K562 (cell line): ENCODE results near the gene H2BK1. TPM values are rescaled to one million over a fixed set of nuclear protein-coding genes. Genes with fewer than 3 reads are reported as not detected.

Experiments used
- polyA plus RNA-seq, 8 experiments: library from polyadenylated mRNA; depleted of rRNA in 4 of 8; stranded (reverse) in 5 of 8; unstranded in 3 of 8; fragments of >200 nt; fragmentation: Nextera tagmentation in 2 of 8; fragmentation: Illumina TruSeq in 1 of 8; extraction: Ambion mirVana in 2 of 8; extraction: Trizol in 1 of 8; gene quantifications; 2 replicates each; pipeline versions ENCODE4 v1.2.1 to v1.2.3, GENCODE V29; 2011 to 2014; ENCODE audit warnings: inconsistent platforms in 1 of 8, missing spikeins in 1 of 8
- total RNA-seq, 7 experiments: library from RNA; depleted of rRNA in 6 of 7; stranded (reverse); fragments of >200 nt in 6 of 7; fragmentation: Illumina TruSeq in 2 of 7; extraction: Trizol in 2 of 7; gene quantifications; 2 replicates each; pipeline versions ENCODE4 v1.2.1 to v1.2.3, GENCODE V29; 2011 to 2021; ENCODE audit warnings: low replicate concordance in 1 of 7
- TF ChIP-seq, protein P1 (sequence below): IDR thresholded peaks from 2 replicates; pipeline ENCODE4 v1.6.1; 2011; ENCODE audit warnings: borderline replicate concordance, low read depth, mild to moderate bottlenecking, moderate library complexity, low read length; ENCODE audit not compliant: insufficient read depth, poor library complexity, severe bottlenecking
- TF ChIP-seq, protein P2 (sequence below): fragments of 450-650 bp; IDR thresholded peaks from 2 replicates; pipeline ENCODE4 v1.6.1; 2016; ENCODE audit warnings: mild to moderate bottlenecking, moderate library complexity

The H2BK1 gene
- total and polyA plus RNA-seq, 9 of the 15 experiments (the other 6 are each of a cell fraction or from before 2014, with no cell fraction given), result not detected

DNA sequence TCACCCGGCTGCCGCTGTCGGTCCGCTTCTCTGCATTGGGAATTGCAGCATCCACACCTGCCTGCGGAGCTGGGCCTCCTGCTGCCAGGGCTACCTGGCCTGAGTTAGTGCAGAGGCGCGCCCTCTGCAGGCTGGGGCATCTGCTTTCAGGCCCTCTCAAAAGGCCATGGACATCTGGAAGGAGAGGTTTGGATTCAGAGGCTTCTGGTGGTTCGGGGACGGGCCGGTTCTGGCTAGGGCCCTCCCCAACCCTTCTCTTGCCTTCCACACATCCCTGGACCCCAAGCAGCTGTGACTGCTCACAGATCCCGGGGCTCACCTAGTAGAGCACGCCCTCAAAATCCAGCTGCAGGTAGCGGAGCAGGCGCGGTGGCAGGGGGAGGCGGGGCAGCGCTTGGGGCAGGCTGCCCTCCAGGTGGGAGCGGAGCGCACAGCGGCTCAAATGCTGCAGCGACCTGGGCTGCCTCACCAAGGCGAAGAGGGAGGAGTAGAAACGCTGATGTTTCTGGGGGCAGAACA lies 34.4 kb downstream of the H2BK1 start (continued):
- TF ChIP-seq, protein P1, sequence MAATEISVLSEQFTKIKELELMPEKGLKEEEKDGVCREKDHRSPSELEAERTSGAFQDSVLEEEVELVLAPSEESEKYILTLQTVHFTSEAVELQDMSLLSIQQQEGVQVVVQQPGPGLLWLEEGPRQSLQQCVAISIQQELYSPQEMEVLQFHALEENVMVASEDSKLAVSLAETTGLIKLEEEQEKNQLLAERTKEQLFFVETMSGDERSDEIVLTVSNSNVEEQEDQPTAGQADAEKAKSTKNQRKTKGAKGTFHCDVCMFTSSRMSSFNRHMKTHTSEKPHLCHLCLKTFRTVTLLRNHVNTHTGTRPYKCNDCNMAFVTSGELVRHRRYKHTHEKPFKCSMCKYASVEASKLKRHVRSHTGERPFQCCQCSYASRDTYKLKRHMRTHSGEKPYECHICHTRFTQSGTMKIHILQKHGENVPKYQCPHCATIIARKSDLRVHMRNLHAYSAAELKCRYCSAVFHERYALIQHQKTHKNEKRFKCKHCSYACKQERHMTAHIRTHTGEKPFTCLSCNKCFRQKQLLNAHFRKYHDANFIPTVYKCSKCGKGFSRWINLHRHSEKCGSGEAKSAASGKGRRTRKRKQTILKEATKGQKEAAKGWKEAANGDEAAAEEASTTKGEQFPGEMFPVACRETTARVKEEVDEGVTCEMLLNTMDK, result peak; percentile 26
- TF ChIP-seq, protein P2, sequence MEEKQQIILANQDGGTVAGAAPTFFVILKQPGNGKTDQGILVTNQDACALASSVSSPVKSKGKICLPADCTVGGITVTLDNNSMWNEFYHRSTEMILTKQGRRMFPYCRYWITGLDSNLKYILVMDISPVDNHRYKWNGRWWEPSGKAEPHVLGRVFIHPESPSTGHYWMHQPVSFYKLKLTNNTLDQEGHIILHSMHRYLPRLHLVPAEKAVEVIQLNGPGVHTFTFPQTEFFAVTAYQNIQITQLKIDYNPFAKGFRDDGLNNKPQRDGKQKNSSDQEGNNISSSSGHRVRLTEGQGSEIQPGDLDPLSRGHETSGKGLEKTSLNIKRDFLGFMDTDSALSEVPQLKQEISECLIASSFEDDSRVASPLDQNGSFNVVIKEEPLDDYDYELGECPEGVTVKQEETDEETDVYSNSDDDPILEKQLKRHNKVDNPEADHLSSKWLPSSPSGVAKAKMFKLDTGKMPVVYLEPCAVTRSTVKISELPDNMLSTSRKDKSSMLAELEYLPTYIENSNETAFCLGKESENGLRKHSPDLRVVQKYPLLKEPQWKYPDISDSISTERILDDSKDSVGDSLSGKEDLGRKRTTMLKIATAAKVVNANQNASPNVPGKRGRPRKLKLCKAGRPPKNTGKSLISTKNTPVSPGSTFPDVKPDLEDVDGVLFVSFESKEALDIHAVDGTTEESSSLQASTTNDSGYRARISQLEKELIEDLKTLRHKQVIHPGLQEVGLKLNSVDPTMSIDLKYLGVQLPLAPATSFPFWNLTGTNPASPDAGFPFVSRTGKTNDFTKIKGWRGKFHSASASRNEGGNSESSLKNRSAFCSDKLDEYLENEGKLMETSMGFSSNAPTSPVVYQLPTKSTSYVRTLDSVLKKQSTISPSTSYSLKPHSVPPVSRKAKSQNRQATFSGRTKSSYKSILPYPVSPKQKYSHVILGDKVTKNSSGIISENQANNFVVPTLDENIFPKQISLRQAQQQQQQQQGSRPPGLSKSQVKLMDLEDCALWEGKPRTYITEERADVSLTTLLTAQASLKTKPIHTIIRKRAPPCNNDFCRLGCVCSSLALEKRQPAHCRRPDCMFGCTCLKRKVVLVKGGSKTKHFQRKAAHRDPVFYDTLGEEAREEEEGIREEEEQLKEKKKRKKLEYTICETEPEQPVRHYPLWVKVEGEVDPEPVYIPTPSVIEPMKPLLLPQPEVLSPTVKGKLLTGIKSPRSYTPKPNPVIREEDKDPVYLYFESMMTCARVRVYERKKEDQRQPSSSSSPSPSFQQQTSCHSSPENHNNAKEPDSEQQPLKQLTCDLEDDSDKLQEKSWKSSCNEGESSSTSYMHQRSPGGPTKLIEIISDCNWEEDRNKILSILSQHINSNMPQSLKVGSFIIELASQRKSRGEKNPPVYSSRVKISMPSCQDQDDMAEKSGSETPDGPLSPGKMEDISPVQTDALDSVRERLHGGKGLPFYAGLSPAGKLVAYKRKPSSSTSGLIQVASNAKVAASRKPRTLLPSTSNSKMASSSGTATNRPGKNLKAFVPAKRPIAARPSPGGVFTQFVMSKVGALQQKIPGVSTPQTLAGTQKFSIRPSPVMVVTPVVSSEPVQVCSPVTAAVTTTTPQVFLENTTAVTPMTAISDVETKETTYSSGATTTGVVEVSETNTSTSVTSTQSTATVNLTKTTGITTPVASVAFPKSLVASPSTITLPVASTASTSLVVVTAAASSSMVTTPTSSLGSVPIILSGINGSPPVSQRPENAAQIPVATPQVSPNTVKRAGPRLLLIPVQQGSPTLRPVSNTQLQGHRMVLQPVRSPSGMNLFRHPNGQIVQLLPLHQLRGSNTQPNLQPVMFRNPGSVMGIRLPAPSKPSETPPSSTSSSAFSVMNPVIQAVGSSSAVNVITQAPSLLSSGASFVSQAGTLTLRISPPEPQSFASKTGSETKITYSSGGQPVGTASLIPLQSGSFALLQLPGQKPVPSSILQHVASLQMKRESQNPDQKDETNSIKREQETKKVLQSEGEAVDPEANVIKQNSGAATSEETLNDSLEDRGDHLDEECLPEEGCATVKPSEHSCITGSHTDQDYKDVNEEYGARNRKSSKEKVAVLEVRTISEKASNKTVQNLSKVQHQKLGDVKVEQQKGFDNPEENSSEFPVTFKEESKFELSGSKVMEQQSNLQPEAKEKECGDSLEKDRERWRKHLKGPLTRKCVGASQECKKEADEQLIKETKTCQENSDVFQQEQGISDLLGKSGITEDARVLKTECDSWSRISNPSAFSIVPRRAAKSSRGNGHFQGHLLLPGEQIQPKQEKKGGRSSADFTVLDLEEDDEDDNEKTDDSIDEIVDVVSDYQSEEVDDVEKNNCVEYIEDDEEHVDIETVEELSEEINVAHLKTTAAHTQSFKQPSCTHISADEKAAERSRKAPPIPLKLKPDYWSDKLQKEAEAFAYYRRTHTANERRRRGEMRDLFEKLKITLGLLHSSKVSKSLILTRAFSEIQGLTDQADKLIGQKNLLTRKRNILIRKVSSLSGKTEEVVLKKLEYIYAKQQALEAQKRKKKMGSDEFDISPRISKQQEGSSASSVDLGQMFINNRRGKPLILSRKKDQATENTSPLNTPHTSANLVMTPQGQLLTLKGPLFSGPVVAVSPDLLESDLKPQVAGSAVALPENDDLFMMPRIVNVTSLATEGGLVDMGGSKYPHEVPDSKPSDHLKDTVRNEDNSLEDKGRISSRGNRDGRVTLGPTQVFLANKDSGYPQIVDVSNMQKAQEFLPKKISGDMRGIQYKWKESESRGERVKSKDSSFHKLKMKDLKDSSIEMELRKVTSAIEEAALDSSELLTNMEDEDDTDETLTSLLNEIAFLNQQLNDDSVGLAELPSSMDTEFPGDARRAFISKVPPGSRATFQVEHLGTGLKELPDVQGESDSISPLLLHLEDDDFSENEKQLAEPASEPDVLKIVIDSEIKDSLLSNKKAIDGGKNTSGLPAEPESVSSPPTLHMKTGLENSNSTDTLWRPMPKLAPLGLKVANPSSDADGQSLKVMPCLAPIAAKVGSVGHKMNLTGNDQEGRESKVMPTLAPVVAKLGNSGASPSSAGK, result no peak
- TF ChIP-seq, all 486 proteins: peak for 2
